WTC11 (cell line): ENCODE data around the gene TOR1AIP2. TPM values are rescaled to one million over a fixed set of nuclear protein-coding genes. Genes with fewer than 3 reads are reported as not detected.

Experiments
- ATAC-seq: fragments of 200-7000 bp; cut with Tn5 transposase; 2 replicates; pipeline ENCODE4 v1.10.0; 2021; ENCODE audit warnings: mild to moderate bottlenecking, moderate library complexity
- Bru-seq: library from RNA; stranded (reverse); fragments of 400-500 nt; gene quantifications from one replicate; lab custom pipeline; 2021; lab: Mats Ljungman, UMichigan
- CTCF ChIA-PET: fragments of 300-600 bp; sonication (Branson Sonifier 250); formaldehyde crosslinking; loops from one replicate; lab custom pipeline; 2021; ENCODE audit warnings: antibody characterized with exemption; lab: Charles Lee
- POLR2A ChIA-PET: fragments of 350-600 bp; sonication (Branson Sonifier 250); formaldehyde crosslinking; loops from one replicate; lab custom pipeline; 2021; ENCODE audit warnings: antibody characterized with exemption; lab: Charles Lee
- DNase-seq: peaks from one replicate; pipeline ENCODE4 v3.0.0; 2021; ENCODE audit warnings: low spot score
- H3K27ac Mint-ChIP-seq: 2 replicates; pipeline ENCODE4 v1.8.0; 2021; ENCODE audit warnings: mixed read lengths
- H3K27me3 Mint-ChIP-seq: 2 replicates; pipeline ENCODE4 v1.8.0; 2021; ENCODE audit warnings: low read depth, mild to moderate bottlenecking, moderate library complexity, mixed read lengths
- H3K36me3 Mint-ChIP-seq: 2 replicates; pipeline ENCODE4 v1.8.0; 2021; ENCODE audit warnings: mixed read lengths
- H3K4me1 Mint-ChIP-seq: 2 replicates; pipeline ENCODE4 v1.8.0; 2022; ENCODE audit warnings: mixed read lengths
- H3K4me3 Mint-ChIP-seq: 2 replicates; pipeline ENCODE4 v1.8.0; 2021; ENCODE audit warnings: mild to moderate bottlenecking, moderate library complexity, mixed read lengths
- H3K9me3 Mint-ChIP-seq: 2 replicates; pipeline ENCODE4 v1.8.0; 2021; ENCODE audit warnings: mixed read lengths
- CREM ChIP-seq: sonication (generic); formaldehyde crosslinking; IDR thresholded peaks from 2 replicates; pipeline ENCODE4 v1.8.1; 2022; ENCODE audit warnings: mild to moderate bottlenecking, missing genetic modification reagents, moderate library complexity
- GABPB1 ChIP-seq: sonication (generic); formaldehyde crosslinking; IDR thresholded peaks from 2 replicates; pipeline ENCODE4 v1.8.1; 2023; ENCODE audit warnings: mild to moderate bottlenecking, missing genetic modification reagents
- GTF2I ChIP-seq: fragments of 250-450 bp; sonication (Bioruptor Pico); conservative IDR thresholded peaks from 2 replicates; pipeline ENCODE4 v1.4.0; 2021; ENCODE audit warnings: mild to moderate bottlenecking
- MXD4 ChIP-seq: fragments of 250-450 bp; sonication (Bioruptor Pico); IDR thresholded peaks from 2 replicates; pipeline ENCODE4 v1.8.0; 2021; ENCODE audit warnings: mild to moderate bottlenecking, moderate library complexity, borderline replicate concordance
- NFATC4 ChIP-seq: fragments of 250-450 bp; sonication (Bioruptor Pico); IDR thresholded peaks from 2 replicates; pipeline ENCODE4 v1.9.0; 2021; ENCODE audit warnings: mild to moderate bottlenecking
- SMAD4 ChIP-seq: sonication (generic); formaldehyde crosslinking; IDR thresholded peaks from 2 replicates; pipeline ENCODE4 v1.8.0; 2022; ENCODE audit warnings: mild to moderate bottlenecking, missing genetic modification reagents
- SP1 ChIP-seq: sonication (generic); formaldehyde crosslinking; conservative IDR thresholded peaks from 2 replicates; pipeline ENCODE4 v1.8.1; 2022; ENCODE audit warnings: missing genetic modification reagents
- ZNF263 ChIP-seq: sonication (generic); formaldehyde crosslinking; IDR thresholded peaks from 2 replicates; pipeline ENCODE4 v1.8.1; 2022; ENCODE audit warnings: low read depth, mild to moderate bottlenecking, moderate library complexity, missing genetic modification reagents
- ZNF416 ChIP-seq: fragments of 250-450 bp; sonication (Bioruptor Pico); IDR thresholded peaks from 2 replicates; pipeline ENCODE4 v1.9.0; 2021; ENCODE audit warnings: mild to moderate bottlenecking, inconsistent platforms
- long read RNA-seq, 3 experiments: library from RNA in 1 of 3; library from capped mRNA in 1 of 3; library from polyadenylated mRNA in 1 of 3; unstranded in 2 of 3; stranded (forward) in 1 of 3; transcript quantifications; one replicate each; pipeline ENCODE4 v2.0.0, GENCODE V29; 2021
- total RNA-seq: library from RNA; stranded (reverse); gene quantifications from 3 replicates; pipeline ENCODE4 v1.2.3, GENCODE V29; 2021
- TF ChIP-seq, protein P1 (sequence below): sonication (generic); formaldehyde crosslinking; IDR thresholded peaks from 2 replicates; pipeline ENCODE4 v1.8.0; 2022; ENCODE audit warnings: mild to moderate bottlenecking, missing genetic modification reagents
- TF ChIP-seq, protein P2 (sequence below): sonication (generic); formaldehyde crosslinking; IDR thresholded peaks from 2 replicates; pipeline ENCODE4 v1.8.0; 2022; ENCODE audit warnings: mild to moderate bottlenecking, missing genetic modification reagents
- TF ChIP-seq, protein P3 (sequence below): fragments of 250-450 bp; sonication (Bioruptor Pico); IDR thresholded peaks from 2 replicates; pipeline ENCODE4 v1.8.0; 2021; ENCODE audit warnings: mild to moderate bottlenecking
- TF ChIP-seq, protein P4 (sequence below): sonication (generic); formaldehyde crosslinking; IDR thresholded peaks from 2 replicates; pipeline ENCODE4 v1.8.0; 2022; ENCODE audit warnings: mild to moderate bottlenecking, missing genetic modification reagents
- TF ChIP-seq, protein P5 (sequence below): sonication (generic); formaldehyde crosslinking; IDR thresholded peaks from 2 replicates; pipeline ENCODE4 v1.8.1; 2022; ENCODE audit warnings: low read depth, missing genetic modification reagents, borderline replicate concordance
- TF ChIP-seq, protein P6 (sequence below): sonication (generic); formaldehyde crosslinking; IDR thresholded peaks from 2 replicates; pipeline ENCODE4 v1.8.0; 2023; ENCODE audit warnings: missing genetic modification reagents
- TF ChIP-seq, protein P7 (sequence below): sonication (generic); formaldehyde crosslinking; IDR thresholded peaks from 2 replicates; pipeline ENCODE4 v1.8.1; 2023; ENCODE audit warnings: mild to moderate bottlenecking, missing genetic modification reagents, moderate library complexity
- TF ChIP-seq, protein P8 (sequence below): sonication (generic); formaldehyde crosslinking; IDR thresholded peaks from 2 replicates; pipeline ENCODE4 v1.8.1; 2023; ENCODE audit warnings: mild to moderate bottlenecking, missing genetic modification reagents
- TF ChIP-seq, protein P9 (sequence below): fragments of 250-450 bp; sonication (Bioruptor Pico); IDR thresholded peaks from 2 replicates; pipeline ENCODE4 v1.9.0; 2021; ENCODE audit warnings: mild to moderate bottlenecking, borderline replicate concordance

Gene TOR1AIP2
- 57.1 to 58.0 TPM (median 57.2 TPM) in 3 replicates for total RNA-seq
- percentile 93 among the genes with signal in this experiment for Bru-seq, nascent RNA
- long read RNA-seq, experiment 1, full-length matches to known transcripts: 28 of 56 reads
- long read RNA-seq, experiment 1, partial matches to known transcripts: 3 of 56 reads
- long read RNA-seq, experiment 1, other reads (novel, unspliced or antisense): 25 of 56 reads
- long read RNA-seq, experiment 2, full-length matches to known transcripts: 1 of 26 reads
- long read RNA-seq, experiment 2, partial matches to known transcripts: 0 of 26 reads
- long read RNA-seq, experiment 2, other reads (novel, unspliced or antisense): 25 of 26 reads
- long read RNA-seq, experiment 3, full-length matches to known transcripts: 5 of 7 reads
- long read RNA-seq, experiment 3, partial matches to known transcripts: 0 of 7 reads
- long read RNA-seq, experiment 3, other reads (novel, unspliced or antisense): 2 of 7 reads

DNA sequence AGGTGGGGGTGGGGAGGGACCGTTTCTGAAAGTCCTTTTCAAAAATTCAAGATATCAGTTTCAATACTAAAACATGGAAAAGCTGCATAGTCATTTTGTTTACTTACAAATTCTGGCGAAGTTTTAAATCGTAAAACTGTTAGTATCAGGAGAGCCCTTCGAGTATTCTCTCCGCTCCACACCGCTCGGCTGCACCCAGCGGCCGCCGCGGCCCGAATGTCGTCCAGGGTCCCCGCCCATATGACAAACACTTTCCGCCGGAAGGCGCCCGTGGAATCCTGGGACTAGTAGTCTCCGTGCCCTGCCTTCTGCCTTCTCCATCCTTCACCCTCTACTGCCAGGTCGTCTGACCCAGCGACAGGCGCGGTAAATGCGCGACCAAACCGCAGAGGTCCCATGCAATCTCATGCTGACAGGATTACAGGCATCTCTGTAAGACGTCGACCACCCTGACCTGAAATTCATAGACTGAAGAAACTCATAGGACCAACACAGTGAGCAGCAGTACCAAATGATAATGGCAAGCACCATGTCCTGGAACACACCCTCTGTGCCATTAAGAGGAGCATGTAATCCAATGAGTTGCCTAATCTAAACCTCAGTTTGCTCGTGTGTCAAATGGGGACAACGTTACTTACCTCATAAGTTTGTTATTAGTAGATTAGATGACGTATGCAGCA, at the start of gene TOR1AIP2:
Gene TOR1AIP2, minus strand, starts transcription at position 218 of the 680 bp plus-strand sequence. CDS start 25,138 bp downstream, outside the sequence.
- ChIA-PET CTCF (no interaction called here), POLR2A (no interaction called here)
- Mint-ChIP-seq H3K36me3 (peaks cover 18% of the 10 kb centered on the region), H3K9me3 (no peaks in the 10 kb centered on the region), H3K27me3 (no peaks in the 10 kb centered on the region), H3K27ac (peak within 1 kb of the TSS; percentile 86), H3K4me3 (peak within 1 kb of the TSS; percentile 87), H3K4me1 (peaks cover 25% of the 10 kb centered on the region)
- DNase-seq (peak; percentile 87), ATAC-seq (peak; percentile 71)
- TF ChIP-seq, protein P1, sequence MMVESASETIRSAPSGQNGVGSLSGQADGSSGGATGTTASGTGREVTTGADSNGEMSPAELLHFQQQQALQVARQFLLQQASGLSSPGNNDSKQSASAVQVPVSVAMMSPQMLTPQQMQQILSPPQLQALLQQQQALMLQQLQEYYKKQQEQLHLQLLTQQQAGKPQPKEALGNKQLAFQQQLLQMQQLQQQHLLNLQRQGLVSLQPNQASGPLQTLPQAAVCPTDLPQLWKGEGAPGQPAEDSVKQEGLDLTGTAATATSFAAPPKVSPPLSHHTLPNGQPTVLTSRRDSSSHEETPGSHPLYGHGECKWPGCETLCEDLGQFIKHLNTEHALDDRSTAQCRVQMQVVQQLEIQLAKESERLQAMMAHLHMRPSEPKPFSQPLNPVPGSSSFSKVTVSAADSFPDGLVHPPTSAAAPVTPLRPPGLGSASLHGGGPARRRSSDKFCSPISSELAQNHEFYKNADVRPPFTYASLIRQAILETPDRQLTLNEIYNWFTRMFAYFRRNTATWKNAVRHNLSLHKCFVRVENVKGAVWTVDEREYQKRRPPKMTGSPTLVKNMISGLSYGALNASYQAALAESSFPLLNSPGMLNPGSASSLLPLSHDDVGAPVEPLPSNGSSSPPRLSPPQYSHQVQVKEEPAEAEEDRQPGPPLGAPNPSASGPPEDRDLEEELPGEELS (CRISPR knock-in tag): no peak
- TF ChIP-seq SP1 (peak; percentile 90), ZNF416 (no peak), GTF2I (CRISPR knock-in tag) (peak; percentile 95), SMAD4 (CRISPR knock-in tag) (no peak), CREM (CRISPR knock-in tag) (peak; percentile 78), NFATC4 (CRISPR knock-in tag) (no peak)
- TF ChIP-seq, protein P2, sequence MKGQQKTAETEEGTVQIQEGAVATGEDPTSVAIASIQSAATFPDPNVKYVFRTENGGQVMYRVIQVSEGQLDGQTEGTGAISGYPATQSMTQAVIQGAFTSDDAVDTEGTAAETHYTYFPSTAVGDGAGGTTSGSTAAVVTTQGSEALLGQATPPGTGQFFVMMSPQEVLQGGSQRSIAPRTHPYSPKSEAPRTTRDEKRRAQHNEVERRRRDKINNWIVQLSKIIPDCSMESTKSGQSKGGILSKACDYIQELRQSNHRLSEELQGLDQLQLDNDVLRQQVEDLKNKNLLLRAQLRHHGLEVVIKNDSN: peak; percentile 41; the same call in 1 of the 2 replicates
- TF ChIP-seq, protein P3, sequence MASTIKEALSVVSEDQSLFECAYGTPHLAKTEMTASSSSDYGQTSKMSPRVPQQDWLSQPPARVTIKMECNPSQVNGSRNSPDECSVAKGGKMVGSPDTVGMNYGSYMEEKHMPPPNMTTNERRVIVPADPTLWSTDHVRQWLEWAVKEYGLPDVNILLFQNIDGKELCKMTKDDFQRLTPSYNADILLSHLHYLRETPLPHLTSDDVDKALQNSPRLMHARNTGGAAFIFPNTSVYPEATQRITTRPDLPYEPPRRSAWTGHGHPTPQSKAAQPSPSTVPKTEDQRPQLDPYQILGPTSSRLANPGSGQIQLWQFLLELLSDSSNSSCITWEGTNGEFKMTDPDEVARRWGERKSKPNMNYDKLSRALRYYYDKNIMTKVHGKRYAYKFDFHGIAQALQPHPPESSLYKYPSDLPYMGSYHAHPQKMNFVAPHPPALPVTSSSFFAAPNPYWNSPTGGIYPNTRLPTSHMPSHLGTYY (CRISPR knock-in tag): 0 out of 2 replicates have a peak, but pooled peaks have one; percentile 30
- TF ChIP-seq, protein P4, sequence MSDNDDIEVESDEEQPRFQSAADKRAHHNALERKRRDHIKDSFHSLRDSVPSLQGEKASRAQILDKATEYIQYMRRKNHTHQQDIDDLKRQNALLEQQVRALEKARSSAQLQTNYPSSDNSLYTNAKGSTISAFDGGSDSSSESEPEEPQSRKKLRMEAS (CRISPR knock-in tag): peak; percentile 64; the same call in 1 of the 2 replicates

DNA sequence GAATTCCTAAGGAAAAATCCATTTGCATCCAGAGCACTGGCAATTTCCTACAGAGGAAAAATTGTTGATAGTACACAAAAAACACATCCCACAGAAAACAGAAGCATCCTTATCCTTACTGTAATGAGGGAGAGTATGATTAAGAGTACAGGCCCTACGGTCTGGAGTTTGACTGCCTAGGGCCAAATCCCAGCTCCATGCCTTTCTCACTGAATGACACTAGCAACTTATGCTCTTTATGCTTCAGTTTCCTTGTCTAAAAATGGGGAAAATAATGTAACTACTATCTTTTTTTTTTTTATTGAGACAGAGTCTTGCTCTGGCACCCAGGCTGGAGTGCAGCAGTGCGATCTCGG, 49.2 kb upstream of the TOR1AIP2 start:
- Mint-ChIP-seq H3K4me3 (no peak overlapping the region), H3K27me3 (no peaks in the 10 kb centered on the region), H3K4me1 (peaks cover 15% of the 10 kb centered on the region), H3K36me3 (no peaks in the 10 kb centered on the region), H3K9me3 (no peaks in the 10 kb centered on the region), H3K27ac (0 out of 2 replicates have a peak overlapping the region, but pooled peaks have one; percentile 19)
- ChIA-PET POLR2A (interaction anchor here (0.6 kb wide), 1 partner anchor 44 kb away, joined by 3 read pairs; no protein-coding TSS in a partner anchor), CTCF (interaction anchor here (1.0 kb wide), 1 partner anchor 220 kb away, joined by 3 read pairs; no protein-coding TSS in a partner anchor)
- no peak for DNase-seq
- no peak for ATAC-seq
- TF ChIP-seq ZNF263 (CRISPR knock-in tag) (no peak), MXD4 (no peak), GABPB1 (CRISPR knock-in tag) (no peak)
- TF ChIP-seq, protein P5, sequence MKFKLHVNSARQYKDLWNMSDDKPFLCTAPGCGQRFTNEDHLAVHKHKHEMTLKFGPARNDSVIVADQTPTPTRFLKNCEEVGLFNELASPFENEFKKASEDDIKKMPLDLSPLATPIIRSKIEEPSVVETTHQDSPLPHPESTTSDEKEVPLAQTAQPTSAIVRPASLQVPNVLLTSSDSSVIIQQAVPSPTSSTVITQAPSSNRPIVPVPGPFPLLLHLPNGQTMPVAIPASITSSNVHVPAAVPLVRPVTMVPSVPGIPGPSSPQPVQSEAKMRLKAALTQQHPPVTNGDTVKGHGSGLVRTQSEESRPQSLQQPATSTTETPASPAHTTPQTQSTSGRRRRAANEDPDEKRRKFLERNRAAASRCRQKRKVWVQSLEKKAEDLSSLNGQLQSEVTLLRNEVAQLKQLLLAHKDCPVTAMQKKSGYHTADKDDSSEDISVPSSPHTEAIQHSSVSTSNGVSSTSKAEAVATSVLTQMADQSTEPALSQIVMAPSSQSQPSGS: no peak
- TF ChIP-seq, protein P6, sequence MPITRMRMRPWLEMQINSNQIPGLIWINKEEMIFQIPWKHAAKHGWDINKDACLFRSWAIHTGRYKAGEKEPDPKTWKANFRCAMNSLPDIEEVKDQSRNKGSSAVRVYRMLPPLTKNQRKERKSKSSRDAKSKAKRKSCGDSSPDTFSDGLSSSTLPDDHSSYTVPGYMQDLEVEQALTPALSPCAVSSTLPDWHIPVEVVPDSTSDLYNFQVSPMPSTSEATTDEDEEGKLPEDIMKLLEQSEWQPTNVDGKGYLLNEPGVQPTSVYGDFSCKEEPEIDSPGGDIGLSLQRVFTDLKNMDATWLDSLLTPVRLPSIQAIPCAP: no peak
- TF ChIP-seq, protein P7, sequence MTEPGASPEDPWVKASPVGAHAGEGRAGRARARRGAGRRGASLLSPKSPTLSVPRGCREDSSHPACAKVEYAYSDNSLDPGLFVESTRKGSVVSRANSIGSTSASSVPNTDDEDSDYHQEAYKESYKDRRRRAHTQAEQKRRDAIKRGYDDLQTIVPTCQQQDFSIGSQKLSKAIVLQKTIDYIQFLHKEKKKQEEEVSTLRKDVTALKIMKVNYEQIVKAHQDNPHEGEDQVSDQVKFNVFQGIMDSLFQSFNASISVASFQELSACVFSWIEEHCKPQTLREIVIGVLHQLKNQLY (CRISPR knock-in tag): no peak
- TF ChIP-seq, protein P8, sequence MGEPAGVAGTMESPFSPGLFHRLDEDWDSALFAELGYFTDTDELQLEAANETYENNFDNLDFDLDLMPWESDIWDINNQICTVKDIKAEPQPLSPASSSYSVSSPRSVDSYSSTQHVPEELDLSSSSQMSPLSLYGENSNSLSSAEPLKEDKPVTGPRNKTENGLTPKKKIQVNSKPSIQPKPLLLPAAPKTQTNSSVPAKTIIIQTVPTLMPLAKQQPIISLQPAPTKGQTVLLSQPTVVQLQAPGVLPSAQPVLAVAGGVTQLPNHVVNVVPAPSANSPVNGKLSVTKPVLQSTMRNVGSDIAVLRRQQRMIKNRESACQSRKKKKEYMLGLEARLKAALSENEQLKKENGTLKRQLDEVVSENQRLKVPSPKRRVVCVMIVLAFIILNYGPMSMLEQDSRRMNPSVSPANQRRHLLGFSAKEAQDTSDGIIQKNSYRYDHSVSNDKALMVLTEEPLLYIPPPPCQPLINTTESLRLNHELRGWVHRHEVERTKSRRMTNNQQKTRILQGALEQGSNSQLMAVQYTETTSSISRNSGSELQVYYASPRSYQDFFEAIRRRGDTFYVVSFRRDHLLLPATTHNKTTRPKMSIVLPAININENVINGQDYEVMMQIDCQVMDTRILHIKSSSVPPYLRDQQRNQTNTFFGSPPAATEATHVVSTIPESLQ: no peak
- TF ChIP-seq, protein P9, sequence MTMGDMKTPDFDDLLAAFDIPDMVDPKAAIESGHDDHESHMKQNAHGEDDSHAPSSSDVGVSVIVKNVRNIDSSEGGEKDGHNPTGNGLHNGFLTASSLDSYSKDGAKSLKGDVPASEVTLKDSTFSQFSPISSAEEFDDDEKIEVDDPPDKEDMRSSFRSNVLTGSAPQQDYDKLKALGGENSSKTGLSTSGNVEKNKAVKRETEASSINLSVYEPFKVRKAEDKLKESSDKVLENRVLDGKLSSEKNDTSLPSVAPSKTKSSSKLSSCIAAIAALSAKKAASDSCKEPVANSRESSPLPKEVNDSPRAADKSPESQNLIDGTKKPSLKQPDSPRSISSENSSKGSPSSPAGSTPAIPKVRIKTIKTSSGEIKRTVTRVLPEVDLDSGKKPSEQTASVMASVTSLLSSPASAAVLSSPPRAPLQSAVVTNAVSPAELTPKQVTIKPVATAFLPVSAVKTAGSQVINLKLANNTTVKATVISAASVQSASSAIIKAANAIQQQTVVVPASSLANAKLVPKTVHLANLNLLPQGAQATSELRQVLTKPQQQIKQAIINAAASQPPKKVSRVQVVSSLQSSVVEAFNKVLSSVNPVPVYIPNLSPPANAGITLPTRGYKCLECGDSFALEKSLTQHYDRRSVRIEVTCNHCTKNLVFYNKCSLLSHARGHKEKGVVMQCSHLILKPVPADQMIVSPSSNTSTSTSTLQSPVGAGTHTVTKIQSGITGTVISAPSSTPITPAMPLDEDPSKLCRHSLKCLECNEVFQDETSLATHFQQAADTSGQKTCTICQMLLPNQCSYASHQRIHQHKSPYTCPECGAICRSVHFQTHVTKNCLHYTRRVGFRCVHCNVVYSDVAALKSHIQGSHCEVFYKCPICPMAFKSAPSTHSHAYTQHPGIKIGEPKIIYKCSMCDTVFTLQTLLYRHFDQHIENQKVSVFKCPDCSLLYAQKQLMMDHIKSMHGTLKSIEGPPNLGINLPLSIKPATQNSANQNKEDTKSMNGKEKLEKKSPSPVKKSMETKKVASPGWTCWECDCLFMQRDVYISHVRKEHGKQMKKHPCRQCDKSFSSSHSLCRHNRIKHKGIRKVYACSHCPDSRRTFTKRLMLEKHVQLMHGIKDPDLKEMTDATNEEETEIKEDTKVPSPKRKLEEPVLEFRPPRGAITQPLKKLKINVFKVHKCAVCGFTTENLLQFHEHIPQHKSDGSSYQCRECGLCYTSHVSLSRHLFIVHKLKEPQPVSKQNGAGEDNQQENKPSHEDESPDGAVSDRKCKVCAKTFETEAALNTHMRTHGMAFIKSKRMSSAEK (CRISPR knock-in tag): no peak
